CD4-positive, alpha-beta T cell (primary cell): ENCODE results near the gene TANK. TPM values are rescaled to one million over a fixed set of nuclear protein-coding genes. Genes with fewer than 3 reads are reported as not detected.
"Not testable (repeated sequence)": the region's sequence is repeated elsewhere in the genome, so short reads cannot be mapped to it uniquely, and the experiment has no call there.

ENCODE experiments used
- ATAC-seq: fragments of 200-7000 bp; cut with Tn5 transposase; one replicate; pipeline ENCODE4 v1.10.0; 2022; ENCODE audit warnings: mild to moderate bottlenecking; ENCODE audit not compliant: poor library complexity
- CTCF ChIA-PET: fragments of 350-600 bp; sonication (Branson Sonifier 250); formaldehyde crosslinking; loops from one replicate; lab custom pipeline; 2021; ENCODE audit warnings: antibody characterized with exemption, inconsistent platforms; lab: Charles Lee
- POLR2A ChIA-PET: fragments of 350-600 bp; sonication (Branson Sonifier 250); formaldehyde crosslinking; loops from one replicate; lab custom pipeline; 2021; ENCODE audit warnings: antibody characterized with exemption, inconsistent platforms; lab: Charles Lee
- DNase-seq, 14 experiments: peaks; one replicate each; pipeline ENCODE4 v3.0.0-alpha.2; 2013 to 2020; ENCODE audit warnings: mixed read lengths in 2 of 14
- H3K27ac ChIP-seq, 2 donors: one replicate each; pipeline versions ENCODE4 v1.5.1 to v1.7.0; 2013; ENCODE audit warnings: low read length in 2 of 2, low read depth in 1 of 2, mild to moderate bottlenecking in 1 of 2
- H3K27me3 ChIP-seq, 2 experiments: 1 replicate in 1 of 2; 2 replicates in 1 of 2; pipeline versions ENCODE4 v1.6.1 to v1.7.0; 2013; ENCODE audit warnings: low read length in 2 of 2, control low read depth in 1 of 2, mild to moderate bottlenecking in 1 of 2, moderate library complexity in 1 of 2; ENCODE audit not compliant: insufficient read depth in 2 of 2, control insufficient read depth in 1 of 2
- H3K36me3 ChIP-seq: one replicate; pipeline ENCODE4 v1.6.1; 2013; ENCODE audit warnings: low read length, control low read depth; ENCODE audit not compliant: insufficient read depth
- H3K4me1 ChIP-seq: one replicate; pipeline ENCODE4 v1.6.1; 2013; ENCODE audit warnings: low read length, control low read depth; ENCODE audit not compliant: insufficient read depth
- H3K4me3 ChIP-seq: one replicate; pipeline ENCODE4 v1.5.1; 2013; ENCODE audit warnings: mild to moderate bottlenecking, low read length, moderate library complexity
- H3K9me3 ChIP-seq, 2 experiments: 1 replicate in 1 of 2; 2 replicates in 1 of 2; pipeline versions ENCODE4 v1.6.1 to v1.7.0; 2013; ENCODE audit warnings: low read length in 2 of 2, mild to moderate bottlenecking in 2 of 2, control low read depth in 1 of 2, moderate library complexity in 1 of 2; ENCODE audit not compliant: control insufficient read depth in 1 of 2, insufficient read depth in 1 of 2
- H3K27ac Mint-ChIP-seq: one replicate; pipeline ENCODE4 v1.8.0; 2020; ENCODE audit warnings: mixed read lengths
- H3K27me3 Mint-ChIP-seq: one replicate; pipeline ENCODE4 v1.8.0; 2021; ENCODE audit warnings: mixed read lengths
- H3K36me3 Mint-ChIP-seq: one replicate; pipeline ENCODE4 v1.8.0; 2021; ENCODE audit warnings: low read depth, mixed read lengths
- H3K4me1 Mint-ChIP-seq: one replicate; pipeline ENCODE4 v1.8.0; 2021; ENCODE audit warnings: low read depth, mixed read lengths
- H3K4me3 Mint-ChIP-seq: one replicate; pipeline ENCODE4 v1.8.0; 2020; ENCODE audit warnings: mild to moderate bottlenecking, mixed read lengths
- H3K9me3 Mint-ChIP-seq: one replicate; pipeline ENCODE4 v1.8.0; 2020; ENCODE audit warnings: mixed read lengths
- intact Hi-C, 2 experiments: fragments of 100-400 bp; cut with DNase I in 1 of 2; cut with micrococcal nuclease in 1 of 2; formaldehyde crosslinking; loops; one replicate each; pipeline versions ENCODE4 v1.15.1 to v1.9.0; 2023 to 2025; cut with DNase I, micrococcal nuclease
- total RNA-seq, 174 experiments: library from RNA in 2 of 174; stranded (reverse) in 2 of 174; gene quantifications; one replicate each; pipeline ENCODE4 v1.2.3 and lab custom pipeline; 2021 to 2026
- TF ChIP-seq, protein P1 (sequence below): fragments of 200-600 bp; IDR thresholded peaks from one replicate; pipeline ENCODE4 v1.8.0; 2022; ENCODE audit warnings: antibody characterized with exemption, mild to moderate bottlenecking

TANK gene
- total RNA-seq, 2 experiments from 2014 or later = 66.3 to 71.7 TPM

DNA sequence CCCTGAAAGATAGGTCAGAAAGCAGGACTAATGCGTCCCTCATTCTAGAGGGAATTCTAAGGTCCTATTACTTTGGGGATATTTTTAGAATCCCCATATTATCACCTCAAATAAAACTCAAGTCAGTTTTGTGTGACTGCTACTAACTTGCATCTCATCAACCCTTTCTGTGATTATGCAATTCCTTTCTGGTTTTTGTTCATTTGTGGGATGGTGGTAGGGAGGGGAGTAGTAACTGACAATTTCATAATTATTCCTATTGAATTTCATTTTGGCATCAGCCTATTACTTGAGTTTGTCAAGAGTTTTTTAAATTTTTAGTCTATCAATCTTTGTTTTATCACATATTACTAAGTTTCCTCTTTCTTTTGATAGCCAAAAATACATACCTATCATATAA, 28.4 kb upstream of the TANK start:
- no peak overlapping the region for H3K27ac Mint-ChIP-seq
- CTCF ChIA-PET = no interaction called here
- Histone ChIP-seq H3K4me1 (peaks cover 10% of the 10 kb centered on the region), H3K27ac (no peak overlapping the region), H3K9me3 (no peaks in the 10 kb centered on the region), H3K4me3 (no peak overlapping the region), H3K27me3 (no peaks in the 10 kb centered on the region), H3K36me3 (no peaks in the 10 kb centered on the region)
- ATAC-seq (no peak), DNase-seq (no peak)
- TF ChIP-seq, protein P1, sequence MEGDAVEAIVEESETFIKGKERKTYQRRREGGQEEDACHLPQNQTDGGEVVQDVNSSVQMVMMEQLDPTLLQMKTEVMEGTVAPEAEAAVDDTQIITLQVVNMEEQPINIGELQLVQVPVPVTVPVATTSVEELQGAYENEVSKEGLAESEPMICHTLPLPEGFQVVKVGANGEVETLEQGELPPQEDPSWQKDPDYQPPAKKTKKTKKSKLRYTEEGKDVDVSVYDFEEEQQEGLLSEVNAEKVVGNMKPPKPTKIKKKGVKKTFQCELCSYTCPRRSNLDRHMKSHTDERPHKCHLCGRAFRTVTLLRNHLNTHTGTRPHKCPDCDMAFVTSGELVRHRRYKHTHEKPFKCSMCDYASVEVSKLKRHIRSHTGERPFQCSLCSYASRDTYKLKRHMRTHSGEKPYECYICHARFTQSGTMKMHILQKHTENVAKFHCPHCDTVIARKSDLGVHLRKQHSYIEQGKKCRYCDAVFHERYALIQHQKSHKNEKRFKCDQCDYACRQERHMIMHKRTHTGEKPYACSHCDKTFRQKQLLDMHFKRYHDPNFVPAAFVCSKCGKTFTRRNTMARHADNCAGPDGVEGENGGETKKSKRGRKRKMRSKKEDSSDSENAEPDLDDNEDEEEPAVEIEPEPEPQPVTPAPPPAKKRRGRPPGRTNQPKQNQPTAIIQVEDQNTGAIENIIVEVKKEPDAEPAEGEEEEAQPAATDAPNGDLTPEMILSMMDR = no peak
- no peaks in the 10 kb centered on the region for H3K36me3 Mint-ChIP-seq
- H3K27me3 Mint-ChIP-seq = no peaks in the 10 kb centered on the region
- no peaks in the 10 kb centered on the region for H3K9me3 Mint-ChIP-seq
- POLR2A ChIA-PET = no interaction called here
- H3K4me1 Mint-ChIP-seq = peaks cover 27% of the 10 kb centered on the region
- H3K4me3 Mint-ChIP-seq = no peak overlapping the region
- intact Hi-C loops = no loop called here

DNA sequence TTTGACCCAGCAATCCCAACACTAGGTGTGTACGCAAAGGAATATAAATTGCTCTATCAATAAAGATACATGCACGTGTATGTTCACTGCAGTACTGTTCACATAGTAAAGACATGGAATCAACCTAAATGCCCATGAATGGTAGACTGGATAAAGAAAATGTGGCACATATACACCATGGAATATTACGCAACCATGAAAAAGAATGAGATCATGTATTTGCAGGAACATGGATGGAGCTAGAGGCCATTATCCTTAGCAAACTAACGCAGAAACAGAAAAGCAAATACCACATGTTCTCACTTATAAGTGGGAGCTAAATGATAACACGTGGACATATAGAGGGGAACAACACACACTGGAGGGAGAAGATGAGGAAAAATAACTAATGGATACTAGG, 27.8 kb upstream of the TANK start:
- H3K4me1 Mint-ChIP-seq = peaks cover 30% of the 10 kb centered on the region
- H3K4me3 ChIP-seq, H3K27ac Mint-ChIP-seq, H3K27ac ChIP-seq, H3K27me3 Mint-ChIP-seq, intact Hi-C loops, H3K27me3 ChIP-seq, H3K9me3 Mint-ChIP-seq, DNase-seq, H3K4me1 ChIP-seq, H3K4me3 Mint-ChIP-seq, H3K36me3 ChIP-seq, ATAC-seq, H3K9me3 ChIP-seq, H3K36me3 Mint-ChIP-seq: not testable (repeated sequence)
- POLR2A ChIA-PET = interaction anchor here (0.7 kb wide), 1 partner anchor 36 kb away, joined by 3 read pairs; no protein-coding TSS in a partner anchor
- CTCF ChIA-PET = interaction anchor here (1.1 to 1.5 kb wide), 2 partner anchors 24 to 68 kb away, joined by 3 read pairs; no protein-coding TSS in a partner anchor

DNA sequence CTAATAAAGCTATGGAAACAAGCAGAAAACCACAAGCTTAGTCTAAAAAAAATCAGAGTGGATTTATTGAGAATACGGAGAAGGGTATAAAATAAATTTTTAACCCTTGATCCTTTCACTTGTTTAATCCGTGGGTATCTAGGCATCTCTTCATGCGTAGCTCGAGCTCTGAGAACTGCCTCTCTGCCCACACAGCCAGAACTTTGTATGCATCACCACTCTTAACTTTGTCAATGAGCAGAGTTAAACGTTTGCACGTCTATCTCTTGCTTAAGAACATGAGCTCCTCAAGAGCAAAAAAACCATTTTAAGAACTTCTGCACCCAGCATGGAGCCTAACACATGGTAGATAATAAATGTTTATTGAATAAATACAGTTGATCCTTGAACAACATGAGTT, 26.9 kb upstream of the TANK start:
- Mint-ChIP-seq H3K27me3 (no peaks in the 10 kb centered on the region), H3K9me3 (no peaks in the 10 kb centered on the region), H3K36me3 (no peaks in the 10 kb centered on the region), H3K4me3 (no peak overlapping the region), H3K4me1 (peaks cover 35% of the 10 kb centered on the region), H3K27ac (no peak overlapping the region)
- DNase-seq (no peak), ATAC-seq (no peak)
- CTCF ChIA-PET = interaction anchor here (1.1 to 1.5 kb wide), 2 partner anchors 23 to 69 kb away, joined by 3 read pairs; no protein-coding TSS in a partner anchor
- Histone ChIP-seq H3K27me3 (no peaks in the 10 kb centered on the region), H3K36me3 (no peaks in the 10 kb centered on the region), H3K4me1 (peaks cover 10% of the 10 kb centered on the region), H3K27ac (no peak overlapping the region), H3K4me3 (no peak overlapping the region), H3K9me3 (no peaks in the 10 kb centered on the region)
- intact Hi-C loops = no loop called here
- TF ChIP-seq, protein P1 = no peak
- POLR2A ChIA-PET = interaction anchor here (0.7 kb wide), 1 partner anchor 12 kb away, joined by 3 read pairs; no protein-coding TSS in a partner anchor
